ENCODE results near the gene KCNIP3. TPM values are rescaled to one million over a fixed set of nuclear protein-coding genes. Genes with fewer than 3 reads are reported as not detected.

Gene KCNIP3
- total and polyA plus RNA-seq, 2 donors (not counting 1 experiment from before 2014, with no cell fraction given): not detected

GRCh38 chr2:95346738-95347671 is 49.9 kb downstream of the KCNIP3 start:
- no peak for ATAC-seq (ENCODE audit: low read depth)
- WGBS (ENCODE audit: insufficient coverage): 24% methylated on average over 77 of the region's 78 CpGs
- no peaks in the 10 kb centered on the region for H3K9me3 Mint-ChIP-seq (ENCODE audit: insufficient read depth)
- CTCF ChIA-PET: no interaction called here
- TF ChIP-seq, protein P1, sequence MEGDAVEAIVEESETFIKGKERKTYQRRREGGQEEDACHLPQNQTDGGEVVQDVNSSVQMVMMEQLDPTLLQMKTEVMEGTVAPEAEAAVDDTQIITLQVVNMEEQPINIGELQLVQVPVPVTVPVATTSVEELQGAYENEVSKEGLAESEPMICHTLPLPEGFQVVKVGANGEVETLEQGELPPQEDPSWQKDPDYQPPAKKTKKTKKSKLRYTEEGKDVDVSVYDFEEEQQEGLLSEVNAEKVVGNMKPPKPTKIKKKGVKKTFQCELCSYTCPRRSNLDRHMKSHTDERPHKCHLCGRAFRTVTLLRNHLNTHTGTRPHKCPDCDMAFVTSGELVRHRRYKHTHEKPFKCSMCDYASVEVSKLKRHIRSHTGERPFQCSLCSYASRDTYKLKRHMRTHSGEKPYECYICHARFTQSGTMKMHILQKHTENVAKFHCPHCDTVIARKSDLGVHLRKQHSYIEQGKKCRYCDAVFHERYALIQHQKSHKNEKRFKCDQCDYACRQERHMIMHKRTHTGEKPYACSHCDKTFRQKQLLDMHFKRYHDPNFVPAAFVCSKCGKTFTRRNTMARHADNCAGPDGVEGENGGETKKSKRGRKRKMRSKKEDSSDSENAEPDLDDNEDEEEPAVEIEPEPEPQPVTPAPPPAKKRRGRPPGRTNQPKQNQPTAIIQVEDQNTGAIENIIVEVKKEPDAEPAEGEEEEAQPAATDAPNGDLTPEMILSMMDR (IDR thresholded peaks at IDR 0.05): no peak
- TF ChIP-seq EZH2 (IDR thresholded peaks at IDR 0.05; ENCODE audit: borderline replicate concordance, insufficient read depth, low read depth, low read length, poor library complexity, severe bottlenecking): no peak
- no peaks in the 10 kb centered on the region for H4K20me1 ChIP-seq (ENCODE audit: control insufficient read depth, insufficient read depth, low read length, poor library complexity, severe bottlenecking)
- no peaks in the 10 kb centered on the region for H3K79me2 ChIP-seq (ENCODE audit: control insufficient read depth, insufficient read depth, low read length)
- peak overlapping the region; percentile 59 for H3K4me3 Mint-ChIP-seq
- POLR2A ChIA-PET: no interaction called here
- intact Hi-C loops (cut with micrococcal nuclease): no loop called here
- H3K27ac ChIP-seq (ENCODE audit: low read length in 2 of 2): no peak overlapping the region
- no peaks in the 10 kb centered on the region for H3K36me3 ChIP-seq (replicated peaks in 1 of 2; ENCODE audit: control extremely low read depth in 1 of 2, control insufficient read depth in 1 of 2, extremely low read depth in 1 of 2, insufficient read depth in 2 of 2, low read length in 1 of 2)
- peaks cover 11% of the 10 kb centered on the region for H3K4me1 Mint-ChIP-seq
- no peak for DNase-seq
- peaks cover 42% of the 10 kb centered on the region for H3K27me3 Mint-ChIP-seq
- H3K27ac Mint-ChIP-seq: no peak overlapping the region
- no peak overlapping the region for H3K4me3 ChIP-seq (ENCODE audit: control extremely low read depth in 1 of 5, extremely low read depth in 1 of 5, insufficient read depth in 1 of 5, low read depth in 2 of 5, low read length in 4 of 5)
- H3K4me2 ChIP-seq (replicated peaks; ENCODE audit: low read depth, low read length, poor library complexity, severe bottlenecking): peak overlapping the region; percentile 22
- H3K9me3 ChIP-seq (ENCODE audit: control extremely low read depth in 1 of 3, control insufficient read depth in 2 of 3, insufficient read depth in 1 of 3, low read length in 2 of 3): peaks cover 0 to 4% (median 0%) of the 10 kb centered on the region in 3 donors
- H3K27me3 ChIP-seq (replicated peaks in 1 of 4; ENCODE audit: control extremely low read depth in 1 of 4, control insufficient read depth in 3 of 4, insufficient read depth in 4 of 4, low read length in 3 of 4): peaks cover 0 to 49% (median 12%) of the 10 kb centered on the region in 4 experiments
- peaks cover 11% of the 10 kb centered on the region in 2 donors for H3K4me1 ChIP-seq (ENCODE audit: control insufficient read depth in 2 of 2, insufficient read depth in 2 of 2, low read length in 2 of 2)
- H2AFZ ChIP-seq (ENCODE audit: insufficient read depth, low read depth, low read length, poor library complexity, severe bottlenecking): no peak overlapping the region
- H3K9ac ChIP-seq (ENCODE audit: low read length): no peak overlapping the region

Measured in B cell (primary cell).